ENCODE data around the gene KIAA1328. TPM values are rescaled to one million over a fixed set of nuclear protein-coding genes. Genes with fewer than 3 reads are reported as not detected.

KIAA1328 gene
- total RNA-seq, 4 donors from 2014 or later = 21.2 to 26.6 (median 24.8) TPM

DNA sequence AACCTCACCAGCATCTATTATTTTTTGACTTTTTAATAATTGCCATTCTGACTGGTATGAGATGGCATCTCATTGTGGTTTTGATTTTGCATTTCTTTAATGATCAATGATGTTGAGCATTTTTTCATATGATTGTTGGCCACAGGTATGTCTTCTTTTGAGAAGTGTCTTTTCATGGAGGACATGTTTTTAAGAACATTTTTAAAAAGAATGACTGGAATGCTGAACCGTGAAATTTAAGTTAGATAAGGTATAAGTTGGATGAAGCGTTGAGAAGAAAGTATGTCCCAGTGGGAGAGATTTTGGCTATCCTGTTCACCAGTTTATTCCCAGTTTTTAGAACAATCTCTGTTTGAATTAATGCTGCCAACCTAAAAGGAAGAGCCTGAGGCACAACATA is 370.8 kb downstream of the KIAA1328 start:
- intact Hi-C loops (cut with DNase I) = no loop called here
- 89 to 95% methylated on average over 2 of the region's 2 CpGs for WGBS, 2 donors
- no peak for TF ChIP-seq POLR2A (IDR thresholded peaks at IDR 0.05)
- TF ChIP-seq, protein P1, sequence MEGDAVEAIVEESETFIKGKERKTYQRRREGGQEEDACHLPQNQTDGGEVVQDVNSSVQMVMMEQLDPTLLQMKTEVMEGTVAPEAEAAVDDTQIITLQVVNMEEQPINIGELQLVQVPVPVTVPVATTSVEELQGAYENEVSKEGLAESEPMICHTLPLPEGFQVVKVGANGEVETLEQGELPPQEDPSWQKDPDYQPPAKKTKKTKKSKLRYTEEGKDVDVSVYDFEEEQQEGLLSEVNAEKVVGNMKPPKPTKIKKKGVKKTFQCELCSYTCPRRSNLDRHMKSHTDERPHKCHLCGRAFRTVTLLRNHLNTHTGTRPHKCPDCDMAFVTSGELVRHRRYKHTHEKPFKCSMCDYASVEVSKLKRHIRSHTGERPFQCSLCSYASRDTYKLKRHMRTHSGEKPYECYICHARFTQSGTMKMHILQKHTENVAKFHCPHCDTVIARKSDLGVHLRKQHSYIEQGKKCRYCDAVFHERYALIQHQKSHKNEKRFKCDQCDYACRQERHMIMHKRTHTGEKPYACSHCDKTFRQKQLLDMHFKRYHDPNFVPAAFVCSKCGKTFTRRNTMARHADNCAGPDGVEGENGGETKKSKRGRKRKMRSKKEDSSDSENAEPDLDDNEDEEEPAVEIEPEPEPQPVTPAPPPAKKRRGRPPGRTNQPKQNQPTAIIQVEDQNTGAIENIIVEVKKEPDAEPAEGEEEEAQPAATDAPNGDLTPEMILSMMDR (IDR thresholded peaks at IDR 0.05) = no peak
- no peak for DNase-seq
- Histone ChIP-seq H3K9me3 (no peaks in the 10 kb centered on the region), H3K27me3 (no peaks in the 10 kb centered on the region), H3K4me1 (no peaks in the 10 kb centered on the region), H3K27ac (no peak overlapping the region), H3K4me3 (replicated peaks in 1 of 3) (no peak overlapping the region), H3K36me3 (no peaks in the 10 kb centered on the region)

DNA sequence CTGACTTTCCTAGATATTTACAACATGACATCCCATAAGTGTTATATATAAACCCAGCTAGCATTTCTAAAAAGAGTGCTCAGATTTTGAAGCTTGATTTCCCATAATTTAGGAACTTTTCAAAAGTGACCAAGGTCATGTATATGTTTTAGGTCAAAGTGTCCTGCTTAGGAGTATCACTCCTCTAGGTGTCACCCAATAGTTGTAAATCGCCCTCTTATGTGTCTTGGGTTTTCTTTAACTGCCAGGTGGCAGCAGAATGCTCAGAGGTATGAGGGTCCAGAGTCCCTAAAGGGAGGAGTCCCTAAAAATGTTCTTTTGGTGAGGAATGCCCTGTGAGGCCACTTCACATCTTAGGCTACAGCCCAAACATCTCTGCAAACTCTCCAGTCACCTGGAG is 378.4 kb downstream of the KIAA1328 start:
- H3K27ac ChIP-seq = no peak overlapping the region
- TF ChIP-seq, protein P1 (IDR thresholded peaks at IDR 0.05) = no peak
- no peak for TF ChIP-seq POLR2A (IDR thresholded peaks at IDR 0.05)
- 69 to 85% methylated on average over 1 of the region's 1 CpG for WGBS, 2 donors
- no peaks in the 10 kb centered on the region for H3K9me3 ChIP-seq
- H3K27me3 ChIP-seq = no peaks in the 10 kb centered on the region
- H3K4me3 ChIP-seq (replicated peaks in 1 of 3) = no peak overlapping the region
- H3K36me3 ChIP-seq = no peaks in the 10 kb centered on the region
- H3K4me1 ChIP-seq = no peaks in the 10 kb centered on the region
- no peak for DNase-seq
- intact Hi-C loops (cut with DNase I) = no loop called here

DNA sequence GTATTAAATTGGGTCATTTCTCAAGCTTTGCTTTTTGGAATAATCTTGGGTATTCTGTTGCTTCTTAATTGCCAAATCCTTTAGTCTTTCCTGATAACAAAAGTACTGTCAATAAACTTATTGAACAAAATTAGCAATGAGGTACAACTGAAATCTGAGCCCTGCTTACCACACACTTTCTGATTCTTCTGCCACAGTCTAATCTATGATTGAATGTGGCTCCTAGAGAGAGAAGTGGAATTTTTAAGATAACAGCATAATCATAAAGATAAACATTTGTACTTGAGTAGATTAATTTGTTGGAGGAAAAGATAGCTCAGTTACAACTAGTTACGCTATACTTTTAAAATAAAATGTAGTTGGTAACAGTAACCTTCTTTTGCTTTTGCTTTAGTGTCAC is 381.9 kb downstream of the KIAA1328 start:
- Histone ChIP-seq H3K4me1 (no peaks in the 10 kb centered on the region), H3K27ac (no peak overlapping the region), H3K27me3 (no peaks in the 10 kb centered on the region), H3K36me3 (no peaks in the 10 kb centered on the region), H3K4me3 (replicated peaks in 1 of 3) (no peak overlapping the region), H3K9me3 (no peaks in the 10 kb centered on the region)
- no peak for TF ChIP-seq POLR2A (IDR thresholded peaks at IDR 0.05)
- TF ChIP-seq, protein P1 (IDR thresholded peaks at IDR 0.05) = no peak
- no peak for DNase-seq
- intact Hi-C loops (cut with DNase I) = no loop called here
- 84 to 89% methylated on average over 1 of the region's 1 CpG for WGBS, 2 donors

DNA sequence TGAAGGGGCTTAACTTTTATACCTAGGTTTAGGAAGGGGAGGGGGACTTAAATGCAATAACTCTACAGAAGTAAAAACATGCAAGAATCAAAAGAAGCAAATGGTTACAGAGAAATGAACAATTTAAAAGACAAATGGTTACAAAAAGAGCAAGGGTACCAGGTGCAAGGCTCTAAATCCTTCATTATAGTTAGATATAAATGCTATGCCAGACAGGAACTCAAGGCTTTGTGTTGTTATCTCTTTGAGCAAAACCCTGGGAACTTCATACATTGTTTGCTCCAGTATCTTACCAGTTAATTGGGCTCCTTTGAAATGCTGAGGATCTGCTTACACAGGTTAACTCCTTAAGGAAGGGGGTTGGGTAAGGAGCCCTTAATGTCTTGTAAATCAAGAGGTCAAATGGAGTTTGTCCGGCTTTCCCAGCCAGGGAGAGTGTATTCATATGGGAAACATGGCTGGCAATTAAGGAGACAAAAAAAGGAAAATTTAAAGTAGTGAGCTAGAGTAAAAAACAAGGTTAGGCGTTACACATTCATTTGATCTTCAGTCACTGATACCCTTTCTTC is 389.2 kb downstream of the KIAA1328 start:
- TF ChIP-seq, protein P1 (IDR thresholded peaks at IDR 0.05) = no peak
- TF ChIP-seq POLR2A (IDR thresholded peaks at IDR 0.05) = no peak
- Histone ChIP-seq H3K27ac (no peak overlapping the region), H3K27me3 (no peaks in the 10 kb centered on the region), H3K36me3 (no peaks in the 10 kb centered on the region), H3K9me3 (no peaks in the 10 kb centered on the region), H3K4me3 (replicated peaks in 1 of 3) (no peak overlapping the region), H3K4me1 (no peaks in the 10 kb centered on the region)
- 44 to 55% methylated on average over 2 of the region's 2 CpGs for WGBS, 2 donors
- DNase-seq = no peak
- intact Hi-C loops (cut with DNase I) = no loop called here

DNA sequence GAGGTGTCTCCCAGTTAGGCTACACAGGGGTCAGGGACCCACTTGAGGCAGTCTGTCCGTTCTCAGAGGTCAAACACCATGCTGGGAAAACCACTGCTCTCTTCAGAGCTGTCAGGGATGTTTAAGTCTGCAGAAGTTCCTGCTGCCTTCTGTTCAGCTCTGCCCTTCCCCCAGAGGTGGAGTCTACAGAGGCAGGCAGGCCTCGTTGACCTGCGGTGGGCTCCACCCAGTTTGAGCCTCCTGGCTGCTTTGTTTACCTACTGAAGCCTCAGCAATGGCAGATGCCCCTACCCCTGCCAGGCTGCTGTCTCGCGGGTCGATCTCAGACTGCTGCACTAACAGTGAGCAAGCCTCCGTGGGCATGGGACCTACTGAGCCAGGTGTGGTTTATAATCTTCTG is 390.3 kb downstream of the KIAA1328 start:
- intact Hi-C loops (cut with DNase I) = no loop called here
- WGBS, 2 donors = 61 to 81% methylated on average over 6 to 7 of the region's 7 CpGs
- no peak for DNase-seq
- H3K9me3 ChIP-seq = no peaks in the 10 kb centered on the region
- no peaks in the 10 kb centered on the region for H3K4me1 ChIP-seq
- H3K27ac ChIP-seq = no peak overlapping the region
- TF ChIP-seq, protein P1 (IDR thresholded peaks at IDR 0.05) = no peak
- no peaks in the 10 kb centered on the region for H3K36me3 ChIP-seq
- H3K4me3 ChIP-seq (replicated peaks in 1 of 3) = no peak overlapping the region
- H3K27me3 ChIP-seq = no peaks in the 10 kb centered on the region
